Ecto neural progenitor cell (in vitro differentiated cells): Measurements from ENCODE around the gene TMEM45A.
A peak's percentile ranks its signal among the peaks of the same experiment; 100 is the strongest.
"Not testable (repeated sequence)": the region's sequence is repeated elsewhere in the genome, so short reads cannot be mapped to it uniquely, and the experiment has no call there.

Source experiments
- DNase-seq: peaks from one replicate; pipeline ENCODE4 v3.0.0-alpha.2; 2018; ENCODE audit warnings: low spot score

Gene TMEM45A

GRCh38 chr3:100492059-100493006, at the start of gene TMEM45A:
Gene TMEM45A, plus strand, starts transcription at chr3:100492619. Its CDS starts 62,593 bp downstream, at chr3:100555212.
- DNase-seq: peak; percentile 97

DNA sequence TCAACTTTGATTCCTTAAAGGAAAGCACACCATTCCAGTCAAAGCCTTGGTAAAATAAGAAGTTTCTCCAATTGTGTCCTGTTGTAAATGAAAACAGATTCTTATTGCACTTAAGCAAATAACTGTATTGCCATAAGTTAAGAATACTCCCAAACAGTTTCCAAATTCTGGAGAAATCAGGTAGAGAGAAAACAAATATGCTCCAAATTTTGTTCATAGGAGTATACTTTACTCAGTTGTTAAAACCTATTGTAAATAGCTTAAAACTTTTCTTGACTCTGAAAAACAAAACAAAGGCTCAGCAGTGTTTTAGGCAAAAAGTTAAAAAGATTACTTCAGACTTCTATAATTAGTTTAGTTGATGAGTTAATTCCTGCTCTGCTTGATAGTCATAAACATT, 48.7 kb upstream of the TMEM45A start:
- DNase-seq: no peak

DNA sequence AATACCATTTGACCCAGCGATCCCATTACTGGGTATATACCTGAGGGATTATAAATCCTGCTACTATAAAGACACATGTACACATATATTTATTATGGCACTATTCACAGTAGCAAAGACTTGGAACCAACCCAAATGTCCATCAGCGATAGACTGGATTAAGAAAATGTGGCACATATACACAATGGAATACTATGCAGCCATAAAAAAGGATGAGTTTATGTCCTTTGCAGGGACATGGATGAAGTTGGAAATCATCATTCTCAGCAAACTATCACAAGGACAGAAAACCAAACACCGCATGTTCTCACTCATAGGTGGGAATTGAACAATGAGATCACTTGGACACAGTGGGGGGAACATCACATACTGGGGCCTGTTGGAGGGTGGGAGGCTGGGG, 45.4 kb upstream of the TMEM45A start:
- DNase-seq: not testable (repeated sequence)

- DNase-seq: no peak
These were observed 44.3 kb upstream of the TMEM45A start for GRCh38 chr3:100448079-100448478.

DNA sequence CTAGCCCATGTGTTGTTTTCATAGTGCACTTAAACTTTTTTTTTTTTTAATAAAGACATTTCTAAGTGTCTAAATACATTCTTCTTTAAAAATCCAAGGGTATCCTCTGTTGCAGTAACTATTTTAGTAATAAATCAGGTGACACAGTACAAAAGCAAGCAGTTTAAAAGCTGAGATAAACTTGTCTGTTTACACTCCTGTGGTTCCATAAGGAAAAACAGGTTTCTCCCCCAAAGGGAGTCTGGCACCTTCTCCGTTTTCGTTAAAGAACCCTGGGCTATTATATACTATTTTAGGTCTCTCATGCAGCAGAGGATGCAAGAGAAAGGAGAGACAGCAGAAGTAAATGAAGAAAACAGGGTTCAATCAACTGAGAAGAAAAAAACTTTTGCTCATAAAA, 43.2 kb upstream of the TMEM45A start:
- DNase-seq: no peak

DNA sequence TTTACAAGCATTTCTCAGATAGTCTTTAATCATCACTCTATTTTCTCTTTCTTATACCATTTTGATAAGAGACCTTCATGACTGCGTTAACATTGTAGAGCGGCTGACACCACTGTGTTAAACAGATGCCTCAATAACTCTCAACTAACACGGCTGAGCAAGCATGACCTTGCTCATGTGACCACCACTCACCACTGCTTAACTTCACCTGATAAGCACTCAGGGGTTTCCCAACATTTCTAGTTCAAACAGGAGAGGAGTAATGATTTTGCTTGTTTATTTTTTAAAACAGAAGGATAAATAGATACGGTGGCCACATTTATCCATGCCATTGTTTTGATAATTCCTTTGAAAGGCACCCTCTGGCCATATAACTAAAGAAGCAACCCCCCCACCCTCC, 37.7 kb upstream of the TMEM45A start:
- no peak for DNase-seq

DNA sequence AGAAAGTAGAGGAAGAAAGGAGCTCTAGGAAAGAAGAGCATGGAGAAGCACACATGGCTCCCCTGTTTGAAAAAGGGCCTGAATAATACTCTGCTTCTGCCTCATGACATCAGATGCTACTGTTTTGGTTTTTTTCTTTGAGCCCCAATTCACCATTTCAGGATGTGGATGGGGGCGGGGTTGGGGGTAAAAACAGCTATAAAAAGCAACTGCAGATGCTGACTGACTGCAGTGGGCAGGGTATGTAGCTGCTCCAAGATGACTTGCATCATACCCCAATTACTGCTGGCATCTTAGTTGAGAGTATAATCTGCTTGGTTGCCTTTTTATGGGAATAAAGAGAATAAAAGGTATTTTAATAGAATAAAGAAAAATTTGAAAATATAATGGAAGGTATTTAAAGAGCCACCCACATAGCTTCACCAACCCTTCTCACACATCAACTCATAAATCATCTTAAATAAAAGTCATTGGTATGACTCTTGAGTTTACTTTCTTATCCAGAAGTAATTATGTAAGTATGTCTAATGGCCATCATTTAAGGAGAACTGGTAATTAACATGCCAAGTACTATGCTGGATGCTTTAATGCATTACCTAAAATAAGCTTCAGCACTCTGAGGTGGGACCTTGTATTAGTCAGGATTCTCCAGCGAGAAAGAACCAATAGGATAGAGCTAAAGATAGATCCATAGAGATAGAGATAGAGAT, 36.4 kb upstream of the TMEM45A start:
- no peak for DNase-seq

GRCh38 chr3:100456745-100457144, 35.7 kb upstream of the TMEM45A start:
- no peak for DNase-seq

GRCh38 chr3:100457811-100458210, 34.6 kb upstream of the TMEM45A start:
- DNase-seq: no peak

DNA sequence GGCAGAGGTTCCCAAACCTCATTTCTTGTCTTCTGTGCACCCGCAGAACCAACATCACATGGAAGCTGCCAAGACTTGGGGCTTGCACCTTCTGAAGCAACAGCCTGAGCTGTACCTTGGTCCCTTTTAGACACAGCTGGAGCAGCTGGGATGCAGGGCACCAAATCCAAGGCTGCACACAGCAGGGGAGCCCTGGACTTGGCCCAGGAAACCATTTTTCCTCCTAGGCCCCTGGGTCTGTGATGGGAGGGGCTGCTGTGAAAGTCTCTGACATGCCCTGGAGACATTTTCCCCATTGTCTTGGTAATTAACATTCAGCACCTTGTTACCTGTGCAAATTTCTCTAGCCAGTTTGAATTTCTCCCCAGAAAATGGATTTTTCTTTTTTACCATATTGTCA, 33.6 kb upstream of the TMEM45A start:
- no peak for DNase-seq

- DNase-seq: no peak
These were observed 29.4 kb upstream of the TMEM45A start for GRCh38 chr3:100463002-100463401.

DNA sequence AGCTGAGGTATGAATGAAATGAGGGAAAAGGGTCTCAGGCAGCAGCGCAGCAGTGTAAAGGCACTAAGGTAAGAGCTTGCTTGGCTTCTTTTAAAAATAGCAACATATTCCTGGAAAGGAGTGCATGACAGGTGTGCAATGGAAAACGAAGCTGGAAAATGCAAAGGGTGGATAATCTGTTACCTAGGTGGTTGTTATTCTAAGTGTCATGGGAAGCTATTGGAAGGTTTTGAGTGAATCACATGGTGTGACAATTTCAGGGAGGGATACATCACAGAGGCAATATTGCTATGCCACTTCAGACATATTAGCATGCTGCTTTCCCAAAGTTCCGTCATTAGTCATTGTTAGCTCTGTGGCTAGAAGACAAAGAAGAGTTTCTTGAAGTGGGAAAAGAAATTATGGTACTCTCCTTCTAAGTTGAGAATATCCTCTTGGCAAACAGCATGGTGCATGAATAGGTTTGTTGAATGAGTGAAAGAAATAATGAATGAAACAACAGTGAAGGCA, 28.7 kb upstream of the TMEM45A start:
- DNase-seq: no peak

- DNase-seq: no peak
These were observed 26.3 kb upstream of the TMEM45A start for GRCh38 chr3:100465892-100466777.

GRCh38 chr3:100467133-100467532, 25.3 kb upstream of the TMEM45A start:
- no peak for DNase-seq

DNA sequence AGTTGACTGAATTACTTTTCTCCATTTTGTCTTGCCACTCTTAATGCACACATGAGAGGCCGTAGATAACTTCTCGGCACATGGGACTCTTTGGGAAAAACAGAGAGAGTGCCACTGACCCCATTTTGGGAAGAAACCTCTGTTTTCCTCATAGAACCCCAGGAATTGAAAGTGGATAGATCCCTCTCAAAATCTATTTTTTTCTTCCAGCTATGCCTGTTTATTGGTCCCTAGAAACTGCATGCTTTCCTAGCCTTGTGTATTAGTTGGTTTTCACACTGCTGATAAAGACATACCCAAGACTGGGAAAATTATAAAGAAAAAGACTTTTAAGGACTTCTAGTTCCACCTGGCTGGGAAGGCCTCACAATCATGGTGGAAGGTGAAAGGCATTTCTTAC, 23.7 kb upstream of the TMEM45A start:
- no peak for DNase-seq

GRCh38 chr3:100470951-100471350, 21.5 kb upstream of the TMEM45A start:
- DNase-seq: no peak

DNA sequence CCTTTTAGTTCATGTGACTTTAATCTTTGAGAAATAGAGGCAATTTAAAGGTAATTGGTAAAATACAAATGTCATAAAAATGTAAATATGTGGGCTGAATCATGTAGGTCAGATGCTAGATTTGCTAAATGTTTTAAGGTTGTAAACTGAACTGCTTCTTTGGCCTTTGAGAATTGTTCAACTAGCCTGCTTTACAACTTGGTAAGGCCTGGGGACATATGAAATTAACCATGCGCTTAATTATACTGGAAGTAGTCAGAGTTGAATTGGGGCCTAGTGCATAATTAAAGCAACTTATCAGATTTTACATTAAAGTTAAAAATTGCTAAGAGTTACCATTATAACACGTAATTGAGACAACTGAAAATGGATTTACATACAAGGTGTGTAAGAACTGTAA, 21.0 kb upstream of the TMEM45A start:
- no peak for DNase-seq

DNA sequence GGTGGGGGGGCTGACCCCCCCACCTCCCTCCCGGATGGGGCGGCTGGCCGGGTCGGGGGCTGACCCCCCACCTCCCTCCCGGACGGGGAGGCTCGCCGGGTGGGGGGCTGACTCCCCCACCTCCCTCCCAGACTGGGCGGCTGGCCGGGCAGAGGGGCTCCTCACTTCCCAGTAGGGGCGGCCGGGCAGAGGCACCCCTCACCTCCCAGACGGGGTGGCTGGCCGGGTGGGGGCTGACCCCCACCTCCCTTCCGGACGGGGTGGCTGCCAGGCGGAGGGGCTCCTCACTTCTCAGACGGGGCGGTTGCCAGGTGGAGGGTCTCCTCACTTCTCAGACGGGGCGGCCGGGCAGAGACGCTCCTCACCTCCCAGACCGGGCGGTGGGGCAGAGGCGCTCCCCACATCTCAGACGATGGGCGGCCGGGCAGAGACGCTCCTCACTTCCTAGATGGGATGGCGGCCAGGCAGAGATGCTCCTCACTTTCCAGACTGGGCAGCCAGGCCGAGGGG, 14.5 kb upstream of the TMEM45A start:
- not testable (repeated sequence) for DNase-seq

GRCh38 chr3:100478521-100478920, 13.9 kb upstream of the TMEM45A start:
- DNase-seq: not testable (repeated sequence)

GRCh38 chr3:100480081-100480480, 12.3 kb upstream of the TMEM45A start:
- DNase-seq: no peak

- no peak for DNase-seq
These were observed 10.2 kb upstream of the TMEM45A start for GRCh38 chr3:100482176-100482575.

- no peak for DNase-seq
These were observed 8.9 kb upstream of the TMEM45A start for GRCh38 chr3:100483529-100483928.
